IMR-90 (cell line): ENCODE data around the gene CYB5R3. TPM values are rescaled to one million over a fixed set of nuclear protein-coding genes. Genes with fewer than 3 reads are reported as not detected.

Experiments
- ATAC-seq: fragments of 200-7000 bp; cut with Tn5 transposase; 2 replicates; pipeline ENCODE4 v1.9.1; 2020; ENCODE audit warnings: low read depth, mild to moderate bottlenecking, moderate library complexity
- BruUV-seq: library from RNA; stranded (reverse); fragments of 400-500 nt; replicated peaks from 2 replicates; lab custom pipeline; 2021; lab: Mats Ljungman, UMichigan
- CTCF ChIA-PET: fragments of 300-600 bp; formaldehyde crosslinking; extraction: SDS; loops from one replicate; lab custom pipeline; 2021; ENCODE audit warnings: antibody characterized with exemption; lab: Yijun Ruan, JAX
- POLR2A ChIA-PET: fragments of 300-600 bp; sonication (Branson Sonifier 250); formaldehyde crosslinking; loops from one replicate; lab custom pipeline; 2022; ENCODE audit warnings: antibody characterized with exemption; ENCODE audit not compliant: unreplicated experiment; lab: Charles Lee
- DNase-seq: peaks from one replicate; pipeline ENCODE4 v3.0.0; 2013
- H2AFZ ChIP-seq: replicated peaks from 2 replicates; pipeline ENCODE3; 2013; ENCODE audit warnings: low read length, mild to moderate bottlenecking; ENCODE audit not compliant: poor library complexity
- H2AK5ac ChIP-seq: 2 replicates; pipeline ENCODE4 v1.6.1; 2013; ENCODE audit warnings: low read depth, low read length, inconsistent platforms
- H2AK9ac ChIP-seq: replicated peaks from 2 replicates; pipeline ENCODE3; 2013; ENCODE audit warnings: mild to moderate bottlenecking, low read depth, low read length, moderate library complexity; ENCODE audit not compliant: poor library complexity
- H2BK120ac ChIP-seq: 2 replicates; pipeline ENCODE4 v1.6.1; 2013; ENCODE audit warnings: low read depth, low read length, inconsistent platforms
- H2BK15ac ChIP-seq: 3 replicates; pipeline ENCODE4 v1.6.1; 2013; ENCODE audit warnings: low read depth, low read length, inconsistent platforms
- H2BK20ac ChIP-seq: 2 replicates; pipeline ENCODE4 v1.6.1; 2013; ENCODE audit warnings: low read depth, mild to moderate bottlenecking, inconsistent platforms, low read length, moderate library complexity
- H2BK5ac ChIP-seq: 2 replicates; pipeline ENCODE4 v1.6.1; 2013; ENCODE audit warnings: mild to moderate bottlenecking, low read depth, low read length, inconsistent platforms; ENCODE audit not compliant: poor library complexity, severe bottlenecking
- H3K14ac ChIP-seq: replicated peaks from 2 replicates; pipeline ENCODE4 v1.6.1; 2013; ENCODE audit warnings: low read depth, low read length, inconsistent platforms
- H3K18ac ChIP-seq: 2 replicates; pipeline ENCODE4 v1.6.1; 2013; ENCODE audit warnings: low read depth, low read length, control low read depth
- H3K23ac ChIP-seq: 2 replicates; pipeline ENCODE4 v1.6.1; 2013; ENCODE audit warnings: low read depth, low read length, inconsistent platforms
- H3K27ac ChIP-seq: 2 replicates; pipeline ENCODE4 v1.5.1; 2013; ENCODE audit warnings: mild to moderate bottlenecking, control low read depth, low read length; ENCODE audit not compliant: insufficient read depth
- H3K27me3 ChIP-seq: 2 replicates; pipeline ENCODE4 v1.6.1; 2013; ENCODE audit warnings: low read length; ENCODE audit not compliant: control insufficient read depth, insufficient read depth
- H3K36me3 ChIP-seq: 2 replicates; pipeline ENCODE4 v1.6.1; 2013; ENCODE audit warnings: low read length, mixed read lengths; ENCODE audit not compliant: control insufficient read depth, insufficient read depth
- H3K4ac ChIP-seq: 2 replicates; pipeline ENCODE4 v1.6.1; 2013; ENCODE audit warnings: low read depth, low read length, inconsistent platforms
- H3K4me1 ChIP-seq: 2 replicates; pipeline ENCODE4 v1.6.1; 2013; ENCODE audit warnings: low read length, mixed read lengths; ENCODE audit not compliant: control insufficient read depth, insufficient read depth
- H3K4me2 ChIP-seq: 2 replicates; pipeline ENCODE4 v1.6.1; 2013; ENCODE audit warnings: low read depth, mild to moderate bottlenecking, control low read depth, low read length, moderate library complexity
- H3K4me3 ChIP-seq: 2 replicates; pipeline ENCODE4 v1.5.1; 2013; ENCODE audit warnings: low read depth, mild to moderate bottlenecking, control low read depth, low read length, moderate library complexity; ENCODE audit not compliant: insufficient read depth
- H3K56ac ChIP-seq: 2 replicates; pipeline ENCODE4 v1.6.1; 2013; ENCODE audit warnings: low read length, inconsistent platforms; ENCODE audit not compliant: insufficient read depth; ENCODE audit errors: extremely low read depth
- H3K79me1 ChIP-seq, 2 experiments: 2 replicates each; pipeline ENCODE4 v1.6.1; 2013; ENCODE audit warnings: low read length in 2 of 2, inconsistent platforms in 1 of 2, low read depth in 1 of 2
- H3K9ac ChIP-seq: 2 replicates; pipeline ENCODE4 v1.6.1; 2013; ENCODE audit warnings: low read depth, low read length, control low read depth
- H3K9me1 ChIP-seq: 2 replicates; pipeline ENCODE4 v1.6.1; 2013; ENCODE audit warnings: low read length, inconsistent platforms; ENCODE audit not compliant: insufficient read depth
- H3K9me3 ChIP-seq: 2 replicates; pipeline ENCODE4 v1.6.1; 2013; ENCODE audit warnings: low read length; ENCODE audit not compliant: control insufficient read depth, insufficient read depth
- H4K20me1 ChIP-seq: 2 replicates; pipeline ENCODE4 v1.6.1; 2013; ENCODE audit warnings: low read length, inconsistent platforms; ENCODE audit not compliant: insufficient read depth
- H4K5ac ChIP-seq: 2 replicates; pipeline ENCODE4 v1.6.1; 2013; ENCODE audit warnings: mild to moderate bottlenecking, low read depth, low read length, control low read depth
- H4K8ac ChIP-seq, 2 experiments: 2 replicates each; pipeline ENCODE4 v1.6.1; 2013; ENCODE audit warnings: low read depth in 2 of 2, low read length in 2 of 2, control low read depth in 1 of 2, inconsistent platforms in 1 of 2
- H4K91ac ChIP-seq: 2 replicates; pipeline ENCODE4 v1.6.1; 2013; ENCODE audit warnings: low read depth, low read length, inconsistent platforms; ENCODE audit not compliant: insufficient read depth
- BHLHE40 ChIP-seq: fragments of 150-350 bp; IDR thresholded peaks from 2 replicates; pipeline ENCODE4 v1.6.1; 2016; ENCODE audit warnings: mild to moderate bottlenecking, low read depth, low read length
- CEBPB ChIP-seq: IDR thresholded peaks from 2 replicates; pipeline ENCODE4 v1.6.1; 2012; ENCODE audit warnings: low read depth, low read length, improper control_type of control experiment
- CHD1 ChIP-seq: IDR thresholded peaks from 2 replicates; pipeline ENCODE4 v1.6.1; 2012; ENCODE audit warnings: low read depth, low read length, improper control_type of control experiment
- CTCF ChIP-seq: conservative IDR thresholded peaks from 2 replicates; pipeline ENCODE4 v1.5.1; 2012; ENCODE audit warnings: mild to moderate bottlenecking, low read depth, low read length, improper control_type of control experiment
- FOS ChIP-seq: fragments of 150-350 bp; IDR thresholded peaks from 2 replicates; pipeline ENCODE4 v1.6.1; 2016; ENCODE audit warnings: low read depth, low read length
- MAFK ChIP-seq: IDR thresholded peaks from 2 replicates; pipeline ENCODE4 v1.6.1; 2012; ENCODE audit warnings: low read depth, low read length, improper control_type of control experiment
- MAZ ChIP-seq: IDR thresholded peaks from 2 replicates; pipeline ENCODE4 v1.6.1; 2012; ENCODE audit warnings: low read depth, mild to moderate bottlenecking, low read length, improper control_type of control experiment, moderate library complexity, borderline replicate concordance
- MXI1 ChIP-seq: IDR thresholded peaks from 2 replicates; pipeline ENCODE4 v1.6.1; 2012; ENCODE audit warnings: low read depth, mild to moderate bottlenecking, low read length, moderate library complexity, borderline replicate concordance
- NFE2L2 ChIP-seq: fragments of 150-350 bp; IDR thresholded peaks from 2 replicates; pipeline ENCODE4 v1.6.1; 2016; ENCODE audit warnings: low read depth, mild to moderate bottlenecking, low read length
- POLR2A ChIP-seq: IDR thresholded peaks from 2 replicates; pipeline ENCODE4 v1.6.1; 2012; ENCODE audit warnings: mild to moderate bottlenecking, low read depth, low read length
- RAD21 ChIP-seq: IDR thresholded peaks from 2 replicates; pipeline ENCODE4 v1.6.1; 2012; ENCODE audit warnings: low read length, improper control_type of control experiment
- RCOR1 ChIP-seq: IDR thresholded peaks from 2 replicates; pipeline ENCODE4 v1.6.1; 2012; ENCODE audit warnings: mild to moderate bottlenecking, low read length, improper control_type of control experiment; ENCODE audit not compliant: insufficient replicate concordance
- RFX5 ChIP-seq: IDR thresholded peaks from 2 replicates; pipeline ENCODE4 v1.8.0; 2012; ENCODE audit warnings: low read depth, mild to moderate bottlenecking, low read length, moderate library complexity
- SMC3 ChIP-seq: fragments of 150-350 bp; IDR thresholded peaks from 2 replicates; pipeline ENCODE4 v1.6.1; 2016; ENCODE audit warnings: low read depth, mild to moderate bottlenecking, antibody characterized with exemption, low read length, moderate library complexity
- USF2 ChIP-seq: fragments of 150-350 bp; IDR thresholded peaks from 2 replicates; pipeline ENCODE4 v1.6.1; 2017; ENCODE audit warnings: mild to moderate bottlenecking, antibody characterized with exemption, low read length, low read depth
- WGBS, 2 experiments: methylation state at CpG; one replicate each; pipeline versions ENCODE4 v1.1.5 to v1.1.7; 2013; ENCODE audit warnings: missing lambda C conversion rate in 2 of 2; ENCODE audit not compliant: insufficient read length in 1 of 2; ENCODE audit errors: extremely low coverage in 2 of 2; 5-methylcytosine and 5-hydroxymethylcytosine counted together
- dilution Hi-C: fragments of 300-500 bp; cut with HindIII; formaldehyde crosslinking; loops from one replicate; pipeline ENCODE4 v1.14.3; 2018; ENCODE audit warnings: low sequenced_read_pairs; ENCODE audit not compliant: unreplicated experiment
- in situ Hi-C: fragments of 300-500 bp; cut with MboI; formaldehyde crosslinking; loops from 3 replicates; pipeline ENCODE4 v1.14.3; 2019; ENCODE audit warnings: low sequenced_read_pairs, inconsistent platforms, mixed read lengths
- intact Hi-C: fragments of 100-400 bp; cut with micrococcal nuclease; formaldehyde crosslinking; loops from 2 replicates; pipeline ENCODE4 v1.10.0; 2022
- polyA plus RNA-seq, 3 experiments: library from polyadenylated mRNA; depleted of rRNA; stranded (reverse); fragments of >200 nt; gene quantifications; 2 replicates each; pipeline ENCODE4 v1.2.3, GENCODE V29; 2012; ENCODE audit warnings: low replicate concordance in 1 of 3
- total RNA-seq: library from RNA; depleted of rRNA; stranded (reverse); fragments of >200 nt; gene quantifications from 2 replicates; pipeline ENCODE4 v1.2.3, GENCODE V29; 2012
- TF ChIP-seq, protein P1 (sequence below): fragments of 150-350 bp; IDR thresholded peaks from 2 replicates; pipeline ENCODE4 v1.6.1; 2016; ENCODE audit warnings: low read depth, mild to moderate bottlenecking, low read length, moderate library complexity, borderline replicate concordance

The CYB5R3 gene
- total and polyA plus RNA-seq, 2 of the 4 experiments (the other 2 are of a cell fraction) = 44.1 to 362 TPM

- no peaks in the 10 kb centered on the region for H3K27me3 ChIP-seq
- no peak overlapping the region for H4K91ac ChIP-seq
- no peaks in the 10 kb centered on the region for H4K20me1 ChIP-seq
- H3K4ac ChIP-seq = no peak overlapping the region
- no peak for ATAC-seq
- H3K14ac ChIP-seq = no peak overlapping the region
- H2BK5ac ChIP-seq = no peak overlapping the region
- no CpG with 5 or more reads among the region's 5 CpGs for WGBS, 2 experiments
- H4K5ac ChIP-seq = no peak overlapping the region
- no peaks in the 10 kb centered on the region for H3K9me3 ChIP-seq
- H4K8ac ChIP-seq = no peak overlapping the region
- no peak overlapping the region for H2AFZ ChIP-seq
- H3K79me1 ChIP-seq = peaks cover 0 to 14% of the 10 kb centered on the region in 2 experiments; a peak in 3 of 4 replicates
- BruUV-seq = no TSS peak
- no peak overlapping the region for H3K23ac ChIP-seq
- no peak overlapping the region for H2BK120ac ChIP-seq
- no peaks in the 10 kb centered on the region for H3K9me1 ChIP-seq
- no peak overlapping the region for H2AK9ac ChIP-seq
- intact Hi-C loops (no loop called here), in situ Hi-C loops (no loop called here), dilution Hi-C loops (no loop called here)
- H3K27ac ChIP-seq = no peak overlapping the region
- no peak overlapping the region for H2BK15ac ChIP-seq
- no peak overlapping the region for H2AK5ac ChIP-seq
- H3K56ac ChIP-seq = no peak overlapping the region
- H3K4me1 ChIP-seq = no peaks in the 10 kb centered on the region
- no peak for DNase-seq
- no peak overlapping the region for H3K4me2 ChIP-seq
- H3K18ac ChIP-seq = no peak overlapping the region
- H2BK20ac ChIP-seq = no peak overlapping the region
- ChIA-PET POLR2A (no interaction called here), CTCF (no interaction called here)
- no peak overlapping the region for H3K4me3 ChIP-seq
- H3K36me3 ChIP-seq = peaks cover 64% of the 10 kb centered on the region
- TF ChIP-seq MAFK = no peak
- no peak for TF ChIP-seq RCOR1
- no peak for TF ChIP-seq MAZ
- no peak for TF ChIP-seq RAD21
- TF ChIP-seq SMC3 = no peak
- TF ChIP-seq CEBPB = no peak
- no peak for TF ChIP-seq USF2
- no peak for TF ChIP-seq POLR2A
- no peak for TF ChIP-seq NFE2L2
- TF ChIP-seq, protein P1, sequence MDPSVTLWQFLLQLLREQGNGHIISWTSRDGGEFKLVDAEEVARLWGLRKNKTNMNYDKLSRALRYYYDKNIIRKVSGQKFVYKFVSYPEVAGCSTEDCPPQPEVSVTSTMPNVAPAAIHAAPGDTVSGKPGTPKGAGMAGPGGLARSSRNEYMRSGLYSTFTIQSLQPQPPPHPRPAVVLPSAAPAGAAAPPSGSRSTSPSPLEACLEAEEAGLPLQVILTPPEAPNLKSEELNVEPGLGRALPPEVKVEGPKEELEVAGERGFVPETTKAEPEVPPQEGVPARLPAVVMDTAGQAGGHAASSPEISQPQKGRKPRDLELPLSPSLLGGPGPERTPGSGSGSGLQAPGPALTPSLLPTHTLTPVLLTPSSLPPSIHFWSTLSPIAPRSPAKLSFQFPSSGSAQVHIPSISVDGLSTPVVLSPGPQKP = no peak
- no peak for TF ChIP-seq MXI1
- no peak for TF ChIP-seq CTCF
- no peak for TF ChIP-seq FOS
- no peak for TF ChIP-seq RFX5
- no peak for TF ChIP-seq CHD1
- no peak for TF ChIP-seq BHLHE40
- no peak overlapping the region for H3K9ac ChIP-seq
Observed at GRCh38 chr22:42587588-42588175, 61.5 kb downstream of the CYB5R3 start.
